ENCODE measurements around the gene CACNB1.

CACNB1 gene

GRCh38 chr17:39181303-39181702, 16.2 kb downstream of the CACNB1 start:
- no peak for TF ChIP-seq CTCF (IDR thresholded peaks at IDR 0.05; ENCODE audit: extremely low read depth, missing control alignments)
- no peak for DNase-seq (ENCODE audit: low spot score)

DNA sequence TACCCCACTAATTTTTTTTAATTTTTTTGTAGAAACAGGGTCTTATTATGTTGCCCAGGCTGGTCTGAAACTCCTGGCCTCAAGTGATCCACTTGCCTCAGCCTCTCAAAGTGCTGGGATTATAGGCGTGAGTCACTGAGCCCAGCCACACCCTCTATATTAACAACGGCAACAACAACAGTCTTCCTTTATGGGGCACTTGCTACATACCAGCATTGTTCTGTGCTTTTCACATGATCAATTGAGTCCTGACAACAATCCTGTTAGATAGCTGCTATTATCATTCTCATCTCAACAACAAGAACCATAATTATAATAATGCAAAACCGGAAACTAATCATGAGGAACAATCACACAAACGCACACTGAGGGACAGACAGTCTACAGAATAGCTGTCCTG, 18.9 kb downstream of the CACNB1 start:
- no peak for DNase-seq (ENCODE audit: low spot score)

GRCh38 chr17:39177256-39177655, 20.2 kb downstream of the CACNB1 start:
- no peak for TF ChIP-seq CTCF (IDR thresholded peaks at IDR 0.05; ENCODE audit: extremely low read depth, missing control alignments)

More for the DNA sequence above, 18.9 kb downstream of the CACNB1 start:
- TF ChIP-seq CTCF (IDR thresholded peaks at IDR 0.05; ENCODE audit: extremely low read depth, missing control alignments): no peak

DNA sequence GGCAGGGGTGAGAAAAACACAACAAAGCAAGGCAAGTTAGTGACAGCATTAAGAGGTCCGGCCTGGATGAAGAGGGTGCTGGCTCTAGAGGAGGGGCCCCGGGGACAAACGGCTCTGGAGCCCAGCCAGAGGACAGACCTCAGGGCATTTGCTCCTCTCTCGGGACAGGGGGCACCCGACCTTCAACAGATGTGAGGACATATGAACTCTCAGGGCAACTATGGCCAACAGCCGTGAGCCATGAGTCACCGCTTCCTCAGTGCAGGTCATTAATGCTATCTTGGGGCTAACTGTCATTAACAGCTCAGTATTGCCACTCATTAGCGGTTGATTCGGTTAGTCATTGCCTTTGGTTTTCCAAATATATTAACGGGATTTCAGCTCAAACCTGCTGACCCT, 21.8 kb downstream of the CACNB1 start:
- no peak for DNase-seq (ENCODE audit: low spot score)
- no peak for TF ChIP-seq CTCF (IDR thresholded peaks at IDR 0.05; ENCODE audit: extremely low read depth, missing control alignments)

More at GRCh38 chr17:39177256-39177655, 20.2 kb downstream of the CACNB1 start:
- DNase-seq (ENCODE audit: low spot score): no peak

GRCh38 chr17:39174920-39175694, 22.4 kb downstream of the CACNB1 start:
- peak; percentile 74 for TF ChIP-seq CTCF (IDR thresholded peaks at IDR 0.05; ENCODE audit: extremely low read depth, missing control alignments)
- DNase-seq (ENCODE audit: low spot score): peak; percentile 87

DNA sequence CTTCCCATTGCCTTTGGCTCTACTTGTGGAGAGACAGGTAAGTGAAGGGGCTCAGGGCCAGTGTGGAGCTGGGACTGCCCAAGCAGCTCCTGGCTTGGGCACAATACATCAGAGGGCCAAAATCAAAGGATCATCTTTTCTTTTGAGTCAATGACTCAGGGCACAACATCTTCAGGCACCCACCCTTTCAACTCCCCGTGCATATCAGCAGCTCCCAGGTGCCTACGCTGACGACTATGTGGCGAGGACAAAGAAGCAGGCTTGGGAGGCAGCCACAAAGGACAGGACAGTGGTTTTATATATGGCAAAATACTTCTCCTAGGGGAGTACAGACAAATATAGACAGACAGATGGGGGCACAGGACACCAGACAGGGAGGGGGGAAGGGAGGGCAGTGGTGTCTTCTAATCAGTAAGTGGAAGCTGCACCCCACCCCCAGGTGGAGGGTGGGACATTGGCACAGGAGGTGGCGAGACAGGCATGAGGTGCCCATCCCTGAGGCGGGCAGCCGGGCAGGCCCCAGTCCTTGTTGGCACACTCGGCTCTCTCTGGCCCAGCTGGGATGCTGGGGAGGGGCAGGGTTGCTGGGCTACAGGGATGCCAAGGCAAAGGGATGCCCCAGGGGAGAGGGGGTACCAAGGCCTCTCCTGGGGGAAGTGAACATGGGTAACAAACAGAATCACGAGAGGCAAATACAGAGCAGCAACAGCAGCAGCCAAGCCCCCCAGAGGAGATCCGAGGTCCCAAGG, 23.8 kb downstream of the CACNB1 start:
- DNase-seq (ENCODE audit: low spot score): no peak
- no peak for TF ChIP-seq CTCF (IDR thresholded peaks at IDR 0.05; ENCODE audit: extremely low read depth, missing control alignments)

- DNase-seq (ENCODE audit: low spot score): no peak
- no peak for TF ChIP-seq CTCF (IDR thresholded peaks at IDR 0.05; ENCODE audit: extremely low read depth, missing control alignments)
These were observed 24.4 kb downstream of the CACNB1 start for GRCh38 chr17:39173080-39173479.
